ENCODE data around the gene EAPP. TPM values are rescaled to one million over a fixed set of nuclear protein-coding genes. Genes with fewer than 3 reads are reported as not detected.
"Not testable (repeated sequence)": the region's sequence is repeated elsewhere in the genome, so short reads cannot be mapped to it uniquely, and the experiment has no call there.

Gene EAPP
- total RNA-seq, 1 experiment from 2014 or later = 37.1 TPM

- no peak for DNase-seq (ENCODE audit: low read depth)
These were observed 54.8 kb downstream of the EAPP start for GRCh38 chr14:34484726-34485125.

GRCh38 chr14:34482463-34482862 is 57.0 kb downstream of the EAPP start:
- DNase-seq (ENCODE audit: low read depth) = no peak

- no peak for DNase-seq (ENCODE audit: low read depth)
These were observed 59.8 kb downstream of the EAPP start for GRCh38 chr14:34479694-34480093.

- DNase-seq (ENCODE audit: low read depth) = no peak
These were observed 61.2 kb downstream of the EAPP start for GRCh38 chr14:34478261-34478660.

GRCh38 chr14:34476036-34476435 is 63.5 kb downstream of the EAPP start:
- not testable (repeated sequence) for DNase-seq (ENCODE audit: low read depth)

- no peak for DNase-seq (ENCODE audit: low read depth)
These were observed 64.3 kb downstream of the EAPP start for GRCh38 chr14:34475163-34475562.

GRCh38 chr14:34474187-34474679 is 65.3 kb downstream of the EAPP start:
- no peak for DNase-seq (ENCODE audit: low read depth)

- DNase-seq (ENCODE audit: low read depth) = no peak
These were observed 66.7 kb downstream of the EAPP start for GRCh38 chr14:34472706-34473279.

- DNase-seq (ENCODE audit: low read depth) = no peak
These were observed 69.2 kb downstream of the EAPP start for GRCh38 chr14:34470319-34470718.

GRCh38 chr14:34466691-34467090 is 72.8 kb downstream of the EAPP start:
- DNase-seq (ENCODE audit: low read depth) = no peak

Other genes with a start within 250 kb of the EAPP start
- gene SPTSSA, start 77.5 kb downstream of the EAPP start, total RNA-seq (2014; rRNA removed) = 10.7 and 14.6 TPM in 2 replicates
- 164 and 271 TPM in 2 replicates for gene SNX6, start 90.4 kb upstream of the EAPP start, total RNA-seq (2014; rRNA removed)
- gene CFL2, start 174.9 kb upstream of the EAPP start, total RNA-seq (2014; rRNA removed) = 126 and 151 TPM in 2 replicates

Measured in LHCN-M2 (cell line).